ENCODE data around the gene KRT16.

Gene KRT16

DNA sequence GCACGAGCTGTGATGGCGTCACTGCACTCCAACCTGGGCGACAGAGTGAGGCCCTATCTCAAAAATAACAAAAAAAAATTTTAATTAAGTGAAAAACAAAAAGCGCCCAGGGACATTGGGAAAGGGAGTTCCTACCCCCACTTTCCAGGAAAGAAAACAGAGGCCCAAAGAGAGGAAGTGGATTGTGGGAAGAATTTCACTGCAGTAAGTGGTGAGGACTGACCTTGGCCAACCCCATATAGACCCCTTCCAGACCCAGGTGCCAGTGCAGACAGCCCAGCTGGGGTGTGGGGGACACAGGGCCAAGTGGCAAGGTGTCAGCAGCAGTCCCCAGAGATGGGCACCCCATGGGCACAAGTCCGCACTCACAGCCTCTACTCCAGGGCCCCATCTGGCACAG is 40.9 kb upstream of the KRT16 start:
- ATAC-seq (ENCODE audit: insufficient read depth, low read depth), result no peak
- H3K36me3 ChIP-seq (ENCODE audit: insufficient read depth, low read length), result no peaks in the 10 kb centered on the region
- no peaks in the 10 kb centered on the region for H3K27me3 ChIP-seq (ENCODE audit: insufficient read depth, low read length, poor library complexity)
- H3K4me3 ChIP-seq (ENCODE audit: low read depth in 1 of 2, low read length in 2 of 2), result no peak overlapping the region
- H2AFZ ChIP-seq (ENCODE audit: low read depth, low read length), result no peak overlapping the region
- no peak overlapping the region for H3K27ac ChIP-seq (ENCODE audit: low read length)
- no peaks in the 10 kb centered on the region for H3K9me3 ChIP-seq (ENCODE audit: insufficient read depth, low read length, severe bottlenecking)
- no peaks in the 10 kb centered on the region; the same call in 1 of the 2 replicates for H4K20me1 ChIP-seq (ENCODE audit: insufficient read depth, low read length)
- H3K4me1 ChIP-seq (ENCODE audit: insufficient read depth, low read length), result peaks cover 6% of the 10 kb centered on the region
- H3K9ac ChIP-seq (ENCODE audit: low read depth, low read length), result no peak overlapping the region
- no peak for TF ChIP-seq EZH2 (IDR thresholded peaks at IDR 0.05; ENCODE audit: borderline replicate concordance, low read depth, low read length, severe bottlenecking)
- H3K79me2 ChIP-seq (ENCODE audit: insufficient read depth, low read length), result no peaks in the 10 kb centered on the region
- DNase-seq, result no peak
- H3K4me2 ChIP-seq (ENCODE audit: insufficient read depth, low read length), result no peak overlapping the region

DNA sequence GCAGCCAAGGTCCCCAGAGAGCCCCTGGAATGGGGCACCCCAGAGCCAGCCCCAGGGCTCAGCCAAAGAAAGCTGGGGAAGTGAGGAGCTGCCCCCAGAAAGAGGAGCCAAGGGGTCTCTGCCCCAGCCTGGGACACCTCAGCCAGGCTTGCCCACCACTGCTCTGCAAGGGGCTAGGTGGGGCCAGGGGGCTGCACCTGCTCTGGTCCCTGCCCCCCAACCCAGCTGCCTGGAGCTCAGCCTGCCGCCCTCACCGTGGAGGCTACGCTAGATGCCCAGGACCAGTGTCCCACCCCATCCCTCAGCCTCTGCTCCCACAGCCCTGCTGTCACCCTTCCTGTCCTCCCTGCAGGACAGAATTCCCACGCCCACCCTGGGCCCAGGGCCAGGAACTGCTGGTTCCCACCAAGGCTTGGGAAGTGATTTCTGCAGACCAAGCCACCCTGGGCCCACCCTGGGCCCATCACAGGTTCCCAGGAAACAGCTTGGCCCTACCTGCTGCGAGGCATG is 39.9 kb upstream of the KRT16 start:
- H3K27me3 ChIP-seq (ENCODE audit: insufficient read depth, low read length, poor library complexity), result no peaks in the 10 kb centered on the region
- no peaks in the 10 kb centered on the region for H3K79me2 ChIP-seq (ENCODE audit: insufficient read depth, low read length)
- no peak for TF ChIP-seq EZH2 (IDR thresholded peaks at IDR 0.05; ENCODE audit: borderline replicate concordance, low read depth, low read length, severe bottlenecking)
- TF ChIP-seq, protein P1, sequence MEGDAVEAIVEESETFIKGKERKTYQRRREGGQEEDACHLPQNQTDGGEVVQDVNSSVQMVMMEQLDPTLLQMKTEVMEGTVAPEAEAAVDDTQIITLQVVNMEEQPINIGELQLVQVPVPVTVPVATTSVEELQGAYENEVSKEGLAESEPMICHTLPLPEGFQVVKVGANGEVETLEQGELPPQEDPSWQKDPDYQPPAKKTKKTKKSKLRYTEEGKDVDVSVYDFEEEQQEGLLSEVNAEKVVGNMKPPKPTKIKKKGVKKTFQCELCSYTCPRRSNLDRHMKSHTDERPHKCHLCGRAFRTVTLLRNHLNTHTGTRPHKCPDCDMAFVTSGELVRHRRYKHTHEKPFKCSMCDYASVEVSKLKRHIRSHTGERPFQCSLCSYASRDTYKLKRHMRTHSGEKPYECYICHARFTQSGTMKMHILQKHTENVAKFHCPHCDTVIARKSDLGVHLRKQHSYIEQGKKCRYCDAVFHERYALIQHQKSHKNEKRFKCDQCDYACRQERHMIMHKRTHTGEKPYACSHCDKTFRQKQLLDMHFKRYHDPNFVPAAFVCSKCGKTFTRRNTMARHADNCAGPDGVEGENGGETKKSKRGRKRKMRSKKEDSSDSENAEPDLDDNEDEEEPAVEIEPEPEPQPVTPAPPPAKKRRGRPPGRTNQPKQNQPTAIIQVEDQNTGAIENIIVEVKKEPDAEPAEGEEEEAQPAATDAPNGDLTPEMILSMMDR (IDR thresholded peaks at IDR 0.05; ENCODE audit: borderline replicate concordance, extremely low read depth, low read length, poor library complexity, severe bottlenecking), result no peak
- H2AFZ ChIP-seq (ENCODE audit: low read depth, low read length), result no peak overlapping the region
- ATAC-seq (ENCODE audit: insufficient read depth, low read depth), result no peak
- DNase-seq, result no peak
- no peak overlapping the region for H3K4me2 ChIP-seq (ENCODE audit: insufficient read depth, low read length)
- H3K27ac ChIP-seq (ENCODE audit: low read length), result no peak overlapping the region
- H3K4me1 ChIP-seq (ENCODE audit: insufficient read depth, low read length), result peaks cover 15% of the 10 kb centered on the region
- H3K4me3 ChIP-seq (ENCODE audit: low read depth in 1 of 2, low read length in 2 of 2), result no peak overlapping the region
- no peaks in the 10 kb centered on the region for H3K36me3 ChIP-seq (ENCODE audit: insufficient read depth, low read length)
- no peak overlapping the region for H3K9ac ChIP-seq (ENCODE audit: low read depth, low read length)
- no peaks in the 10 kb centered on the region for H3K9me3 ChIP-seq (ENCODE audit: insufficient read depth, low read length, severe bottlenecking)
- H4K20me1 ChIP-seq (ENCODE audit: insufficient read depth, low read length), result no peaks in the 10 kb centered on the region; the same call in 1 of the 2 replicates

DNA sequence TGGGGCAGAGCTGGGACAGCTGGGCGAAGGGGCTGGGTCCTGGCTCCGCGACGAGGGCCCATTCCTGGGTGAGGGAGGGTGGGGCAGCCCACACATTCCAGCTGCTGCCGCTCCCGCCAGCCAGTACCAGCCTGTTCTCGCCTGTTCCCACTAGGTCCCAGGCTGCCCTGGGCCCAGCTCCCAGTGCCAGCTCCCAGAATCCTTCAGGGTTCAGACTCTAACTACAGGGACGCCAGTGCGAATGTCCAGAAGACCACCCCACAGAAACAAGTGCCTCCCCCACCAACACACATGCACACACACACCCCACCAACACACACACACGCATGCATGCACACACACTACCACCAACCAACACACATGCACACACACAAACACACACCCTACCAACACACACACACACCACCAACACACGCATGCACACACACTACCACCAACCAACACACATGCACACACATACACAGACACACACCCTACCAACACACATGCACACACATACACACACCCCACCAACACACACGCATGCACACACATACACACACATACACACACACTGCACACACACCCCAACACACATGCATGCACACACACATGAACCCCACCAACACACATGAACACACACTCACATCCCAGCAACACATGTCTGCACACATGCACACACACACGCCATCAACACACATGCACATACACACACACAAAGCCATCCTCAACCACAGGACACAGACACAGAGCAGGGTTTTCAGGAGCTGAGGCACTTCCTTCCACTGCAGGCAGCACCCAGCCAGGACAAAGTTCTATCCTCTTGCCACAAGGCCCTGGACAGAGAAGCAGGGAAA is 39.3 kb upstream of the KRT16 start:
- ATAC-seq (ENCODE audit: insufficient read depth, low read depth) (no peak), DNase-seq (no peak)
- Histone ChIP-seq H4K20me1 (ENCODE audit: insufficient read depth, low read length) (no peaks in the 10 kb centered on the region; the same call in 1 of the 2 replicates), H3K4me1 (ENCODE audit: insufficient read depth, low read length) (peaks cover 15% of the 10 kb centered on the region), H3K36me3 (ENCODE audit: insufficient read depth, low read length) (no peaks in the 10 kb centered on the region), H2AFZ (ENCODE audit: low read depth, low read length) (no peak overlapping the region), H3K4me2 (ENCODE audit: insufficient read depth, low read length) (no peak overlapping the region), H3K27me3 (ENCODE audit: insufficient read depth, low read length, poor library complexity) (no peaks in the 10 kb centered on the region), H3K4me3 (ENCODE audit: low read depth in 1 of 2, low read length in 2 of 2) (no peak overlapping the region), H3K79me2 (ENCODE audit: insufficient read depth, low read length) (no peaks in the 10 kb centered on the region), H3K9ac (ENCODE audit: low read depth, low read length) (no peak overlapping the region), H3K9me3 (ENCODE audit: insufficient read depth, low read length, severe bottlenecking) (no peaks in the 10 kb centered on the region), H3K27ac (ENCODE audit: low read length) (no peak overlapping the region)
- no peak for TF ChIP-seq EZH2 (IDR thresholded peaks at IDR 0.05; ENCODE audit: borderline replicate concordance, low read depth, low read length, severe bottlenecking)

DNA sequence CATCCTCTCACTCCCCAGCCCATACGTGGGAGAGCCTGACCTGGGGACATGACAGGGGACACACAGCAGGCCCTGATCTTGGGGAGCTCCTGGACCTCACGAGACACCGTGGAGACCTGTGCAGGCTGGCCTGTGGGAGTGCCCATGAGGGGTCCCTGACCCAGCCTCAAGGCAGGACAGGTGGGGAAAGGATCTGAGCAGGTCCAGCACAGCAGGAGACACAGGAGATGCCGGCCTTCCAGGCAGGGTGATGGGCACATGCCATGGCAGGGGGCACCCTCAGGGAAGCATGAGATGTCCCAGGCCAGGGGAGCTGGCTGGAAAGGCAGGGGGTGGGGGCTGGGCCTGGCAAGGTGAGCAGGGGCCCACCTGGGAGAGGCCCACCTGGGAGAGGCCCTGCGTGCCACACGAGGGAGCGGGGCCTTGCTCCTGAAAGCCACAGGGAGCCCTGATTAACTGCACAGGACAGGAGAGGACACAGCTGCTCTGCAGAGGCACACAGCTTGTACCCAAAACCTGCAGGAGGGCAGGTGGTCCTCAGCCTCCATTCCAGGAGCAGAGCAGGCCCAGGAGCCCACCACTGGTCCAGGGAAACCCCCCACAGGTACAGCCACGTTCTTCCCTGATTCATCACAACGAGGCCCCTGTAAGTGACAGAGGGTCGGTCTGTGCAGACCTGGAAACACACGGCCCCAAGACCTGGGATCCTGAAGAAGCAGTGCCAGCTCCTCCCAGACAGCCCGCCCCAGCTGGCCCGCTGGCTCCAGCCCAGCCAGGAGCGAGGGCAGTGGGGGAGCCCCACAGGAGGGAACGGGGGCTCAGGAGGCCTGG is 38.4 kb upstream of the KRT16 start:
- no peak overlapping the region for H3K4me2 ChIP-seq (ENCODE audit: insufficient read depth, low read length)
- H3K79me2 ChIP-seq (ENCODE audit: insufficient read depth, low read length), result no peaks in the 10 kb centered on the region
- TF ChIP-seq, protein P1 (IDR thresholded peaks at IDR 0.05; ENCODE audit: borderline replicate concordance, extremely low read depth, low read length, poor library complexity, severe bottlenecking), result no peak
- no peak for TF ChIP-seq EZH2 (IDR thresholded peaks at IDR 0.05; ENCODE audit: borderline replicate concordance, low read depth, low read length, severe bottlenecking)
- DNase-seq (no peak), ATAC-seq (ENCODE audit: insufficient read depth, low read depth) (no peak)
- H3K9me3 ChIP-seq (ENCODE audit: insufficient read depth, low read length, severe bottlenecking), result no peaks in the 10 kb centered on the region
- no peak overlapping the region for H3K9ac ChIP-seq (ENCODE audit: low read depth, low read length)
- H4K20me1 ChIP-seq (ENCODE audit: insufficient read depth, low read length), result no peaks in the 10 kb centered on the region; the same call in 1 of the 2 replicates
- no peaks in the 10 kb centered on the region for H3K27me3 ChIP-seq (ENCODE audit: insufficient read depth, low read length, poor library complexity)
- H3K27ac ChIP-seq (ENCODE audit: low read length), result no peak overlapping the region
- H3K36me3 ChIP-seq (ENCODE audit: insufficient read depth, low read length), result no peaks in the 10 kb centered on the region
- no peak overlapping the region for H2AFZ ChIP-seq (ENCODE audit: low read depth, low read length)
- peaks cover 15% of the 10 kb centered on the region for H3K4me1 ChIP-seq (ENCODE audit: insufficient read depth, low read length)
- no peak overlapping the region for H3K4me3 ChIP-seq (ENCODE audit: low read depth in 1 of 2, low read length in 2 of 2)
